ENCODE results near the gene PDP2.

GRCh38 chr16:66898207-66898606, 17.9 kb downstream of the PDP2 start:
- TF ChIP-seq CTCF (IDR thresholded peaks at IDR 0.05 in 8 of 11, conservative IDR thresholded peaks at IDR 0.05 in 3 of 11) (no peak), POLR2A (IDR thresholded peaks at IDR 0.05) (no peak), POLR2AphosphoS5 (IDR thresholded peaks at IDR 0.05) (no peak)
